Body of pancreas (tissue), 4 donors: ENCODE measurements around the gene CDC14B.

ENCODE experiments used
- POLR2A ChIP-seq, 3 donors: fragments of 450-650 bp; IDR thresholded peaks; one replicate each; pipeline ENCODE4 v1.6.1; 2016; ENCODE audit warnings: antibody characterized with exemption in 3 of 3, mild to moderate bottlenecking in 2 of 3
- TF ChIP-seq, protein P1 (sequence below), 7 experiments: fragments of 450-650 bp in 4 of 7; fragments of 200-600 bp in 3 of 7; sonication (generic) in 3 of 7; IDR thresholded peaks; one replicate each; pipeline ENCODE4 v1.5.1; 2016 to 2019; ENCODE audit warnings: antibody characterized with exemption in 7 of 7

DNA sequence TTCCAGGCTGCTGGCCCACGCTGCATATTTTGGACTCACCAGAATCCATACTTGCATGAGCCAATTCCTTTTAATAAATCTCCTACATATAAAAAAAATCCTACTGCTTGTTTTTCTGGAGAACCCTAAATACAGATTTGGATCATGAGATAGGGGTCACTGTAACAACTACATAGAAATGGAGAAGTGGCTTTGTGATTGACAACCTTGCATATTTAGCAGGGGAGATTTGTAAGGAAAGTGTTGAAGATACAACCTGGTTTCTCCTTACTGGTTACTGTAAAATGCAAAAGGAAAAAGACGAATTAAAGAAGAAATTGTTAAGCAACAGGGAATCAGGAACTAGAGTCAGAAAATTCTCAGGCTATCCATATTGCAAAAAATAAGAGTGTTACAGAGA is 94.9 kb downstream of the CDC14B start:
- TF ChIP-seq POLR2A (IDR thresholded peaks at IDR 0.05): no peak
- TF ChIP-seq, protein P1, sequence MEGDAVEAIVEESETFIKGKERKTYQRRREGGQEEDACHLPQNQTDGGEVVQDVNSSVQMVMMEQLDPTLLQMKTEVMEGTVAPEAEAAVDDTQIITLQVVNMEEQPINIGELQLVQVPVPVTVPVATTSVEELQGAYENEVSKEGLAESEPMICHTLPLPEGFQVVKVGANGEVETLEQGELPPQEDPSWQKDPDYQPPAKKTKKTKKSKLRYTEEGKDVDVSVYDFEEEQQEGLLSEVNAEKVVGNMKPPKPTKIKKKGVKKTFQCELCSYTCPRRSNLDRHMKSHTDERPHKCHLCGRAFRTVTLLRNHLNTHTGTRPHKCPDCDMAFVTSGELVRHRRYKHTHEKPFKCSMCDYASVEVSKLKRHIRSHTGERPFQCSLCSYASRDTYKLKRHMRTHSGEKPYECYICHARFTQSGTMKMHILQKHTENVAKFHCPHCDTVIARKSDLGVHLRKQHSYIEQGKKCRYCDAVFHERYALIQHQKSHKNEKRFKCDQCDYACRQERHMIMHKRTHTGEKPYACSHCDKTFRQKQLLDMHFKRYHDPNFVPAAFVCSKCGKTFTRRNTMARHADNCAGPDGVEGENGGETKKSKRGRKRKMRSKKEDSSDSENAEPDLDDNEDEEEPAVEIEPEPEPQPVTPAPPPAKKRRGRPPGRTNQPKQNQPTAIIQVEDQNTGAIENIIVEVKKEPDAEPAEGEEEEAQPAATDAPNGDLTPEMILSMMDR (IDR thresholded peaks at IDR 0.05): no peak
